DMS53 treated with DMSO at 0.1 percent for 48 hours (cell line): ENCODE measurements around the gene PJA2.
"Not testable (repeated sequence)": the region's sequence is repeated elsewhere in the genome, so short reads cannot be mapped to it uniquely, and the experiment has no call there.

Experiments
- DNase-seq: peaks from one replicate; lab custom pipeline; 2025; ENCODE audit not compliant: unreplicated experiment; lab: John Stamatoyannopoulos, UW

The PJA2 gene

GRCh38 chr5:109310315-109310714 lies 99.5 kb downstream of the PJA2 start:
- DNase-seq = no peak

- DNase-seq = no peak
These were observed 100.3 kb downstream of the PJA2 start for GRCh38 chr5:109309326-109310063.

GRCh38 chr5:109307951-109308350 lies 101.8 kb downstream of the PJA2 start:
- no peak for DNase-seq

- DNase-seq = no peak
These were observed 102.3 kb downstream of the PJA2 start for GRCh38 chr5:109307456-109307855.

- no peak for DNase-seq
These were observed 104.4 kb downstream of the PJA2 start for GRCh38 chr5:109305352-109305751.

GRCh38 chr5:109304309-109304708 lies 105.5 kb downstream of the PJA2 start:
- no peak for DNase-seq

GRCh38 chr5:109300367-109300766 lies 109.4 kb downstream of the PJA2 start:
- no peak for DNase-seq

GRCh38 chr5:109299557-109299956 lies 110.2 kb downstream of the PJA2 start:
- DNase-seq = no peak

- no peak for DNase-seq
These were observed 111.0 kb downstream of the PJA2 start for GRCh38 chr5:109298794-109299193.

GRCh38 chr5:109297900-109298299 lies 111.9 kb downstream of the PJA2 start:
- no peak for DNase-seq

- DNase-seq = no peak
These were observed 118.7 kb downstream of the PJA2 start for GRCh38 chr5:109291090-109291489.

GRCh38 chr5:109290231-109290630 lies 119.5 kb downstream of the PJA2 start:
- no peak for DNase-seq

- not testable (repeated sequence) for DNase-seq
These were observed 123.1 kb downstream of the PJA2 start for GRCh38 chr5:109286628-109287027.
